Upper lobe of right lung (tissue), 1 donor: ENCODE results near the gene PLCB1. TPM values are rescaled to one million over a fixed set of nuclear protein-coding genes. Genes with fewer than 3 reads are reported as not detected.

Experiments
- ATAC-seq: fragments of 200-7000 bp; cut with Tn5 transposase; one replicate; pipeline ENCODE4 v1.9.1; 2020; ENCODE audit warnings: mild to moderate bottlenecking, moderate library complexity
- DNase-seq: peaks from one replicate; pipeline ENCODE4 v3.0.0-alpha.2; 2020
- H3K27ac ChIP-seq: fragments of 200-600 bp; one replicate; pipeline ENCODE4 v1.8.0; 2022
- H3K27me3 ChIP-seq: fragments of 200-600 bp; one replicate; pipeline ENCODE4 v1.8.0; 2022; ENCODE audit warnings: mild to moderate bottlenecking
- H3K36me3 ChIP-seq: fragments of 200-600 bp; one replicate; pipeline ENCODE4 v1.8.0; 2022
- H3K4me1 ChIP-seq: fragments of 200-600 bp; one replicate; pipeline ENCODE4 v1.8.0; 2022
- H3K4me3 ChIP-seq: fragments of 200-600 bp; one replicate; pipeline ENCODE4 v1.8.0; 2022; ENCODE audit warnings: mild to moderate bottlenecking
- H3K9me3 ChIP-seq: fragments of 200-600 bp; one replicate; pipeline ENCODE4 v1.8.0; 2022
- CTCF ChIP-seq: fragments of 200-600 bp; IDR thresholded peaks from one replicate; pipeline ENCODE4 v1.8.0; 2022; ENCODE audit warnings: antibody characterized with exemption
- intact Hi-C: fragments of 100-400 bp; cut with DNase I; formaldehyde crosslinking; loops from one replicate; pipeline ENCODE4 v1.11.0; 2022
- total RNA-seq: library from RNA; stranded (reverse); fragmentation: NEBNext Ultra II Directional; extraction: Animal tissue kit (Norgen Biotek cat#: 25700); gene quantifications from one replicate; pipeline ENCODE4 v1.2.1, GENCODE V29; 2021
- donor health status: DM: no; HTN: yes; CAD: no; lungs with severe emphysema.

PLCB1 gene
- total RNA-seq, 1 donor from 2014 or later, result 12.4 TPM

GRCh38 chr20:8361006-8361652, 229.1 kb downstream of the PLCB1 start:
- intact Hi-C loops, result no loop called here
- Histone ChIP-seq H3K4me3 (no peak overlapping the region), H3K36me3 (no peaks in the 10 kb centered on the region), H3K27me3 (no peaks in the 10 kb centered on the region), H3K9me3 (no peaks in the 10 kb centered on the region), H3K27ac (no peak overlapping the region), H3K4me1 (no peaks in the 10 kb centered on the region)
- DNase-seq (no peak), ATAC-seq (no peak)
- TF ChIP-seq CTCF, result no peak

GRCh38 chr20:8361779-8362178, 229.7 kb downstream of the PLCB1 start:
- ATAC-seq (no peak), DNase-seq (no peak)
- no peaks in the 10 kb centered on the region for H3K9me3 ChIP-seq
- H3K36me3 ChIP-seq, result no peaks in the 10 kb centered on the region
- intact Hi-C loops, result no loop called here
- TF ChIP-seq CTCF, result no peak
- no peaks in the 10 kb centered on the region for H3K4me1 ChIP-seq
- no peak overlapping the region for H3K27ac ChIP-seq
- no peak overlapping the region for H3K4me3 ChIP-seq
- no peaks in the 10 kb centered on the region for H3K27me3 ChIP-seq

- Histone ChIP-seq H3K4me3 (no peak overlapping the region), H3K27ac (no peak overlapping the region), H3K9me3 (no peaks in the 10 kb centered on the region), H3K27me3 (no peaks in the 10 kb centered on the region), H3K36me3 (no peaks in the 10 kb centered on the region), H3K4me1 (no peaks in the 10 kb centered on the region)
- ATAC-seq (no peak), DNase-seq (no peak)
- intact Hi-C loops, result no loop called here
- no peak for TF ChIP-seq CTCF
Measured at GRCh38 chr20:8362457-8362856, 230.4 kb downstream of the PLCB1 start.

GRCh38 chr20:8363970-8364733, 232.1 kb downstream of the PLCB1 start:
- Histone ChIP-seq H3K4me1 (no peaks in the 10 kb centered on the region), H3K36me3 (no peaks in the 10 kb centered on the region), H3K27me3 (no peaks in the 10 kb centered on the region), H3K27ac (no peak overlapping the region), H3K9me3 (no peaks in the 10 kb centered on the region), H3K4me3 (no peak overlapping the region)
- DNase-seq (no peak), ATAC-seq (no peak)
- TF ChIP-seq CTCF, result no peak
- intact Hi-C loops, result no loop called here

- no peaks in the 10 kb centered on the region for H3K4me1 ChIP-seq
- TF ChIP-seq CTCF, result no peak
Measured at GRCh38 chr20:8364734-8365078, 232.6 kb downstream of the PLCB1 start.

More at GRCh38 chr20:8364734-8365078, 232.6 kb downstream of the PLCB1 start:
- Histone ChIP-seq H3K4me3 (no peak overlapping the region), H3K27ac (no peak overlapping the region), H3K9me3 (no peaks in the 10 kb centered on the region), H3K27me3 (no peaks in the 10 kb centered on the region), H3K36me3 (no peaks in the 10 kb centered on the region)
- ATAC-seq, result no peak
- intact Hi-C loops, result no loop called here
- DNase-seq, result no peak
